ENCODE results near the gene CHST15.
"Not testable (repeated sequence)": the region's sequence is repeated elsewhere in the genome, so short reads cannot be mapped to it uniquely, and the experiment has no call there.

Gene CHST15

DNA sequence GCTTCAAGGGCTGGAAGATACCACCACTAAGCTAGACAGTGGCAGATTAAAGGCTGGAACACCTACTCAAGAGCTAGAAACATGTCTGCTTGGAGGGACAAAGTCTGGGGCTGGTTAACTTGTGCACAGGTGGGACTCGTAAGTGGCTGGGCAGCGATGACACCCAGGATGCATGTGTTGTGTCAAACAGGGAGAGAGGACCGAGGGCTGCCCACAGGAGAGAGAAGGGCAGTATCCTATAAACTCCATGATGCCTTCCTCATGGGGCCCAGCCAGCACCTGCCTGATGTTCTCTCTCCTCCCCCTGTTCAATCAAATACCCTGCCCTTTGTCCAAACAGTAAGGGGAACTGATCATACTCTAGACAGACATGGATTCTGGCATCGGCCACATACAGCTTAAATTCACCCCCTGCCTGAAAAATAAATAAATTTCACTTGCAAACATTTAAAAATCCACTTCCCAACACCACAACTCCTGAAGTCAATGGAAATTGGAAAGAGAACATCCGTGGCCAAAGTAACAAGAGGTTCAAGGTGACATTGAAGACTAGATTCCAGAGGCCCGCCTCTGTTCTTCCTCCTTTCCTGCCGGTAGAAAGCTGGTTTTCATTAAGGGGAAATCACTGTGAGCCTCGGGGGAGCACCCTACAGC is 50.6 kb downstream of the CHST15 start:
- no peak for DNase-seq

DNA sequence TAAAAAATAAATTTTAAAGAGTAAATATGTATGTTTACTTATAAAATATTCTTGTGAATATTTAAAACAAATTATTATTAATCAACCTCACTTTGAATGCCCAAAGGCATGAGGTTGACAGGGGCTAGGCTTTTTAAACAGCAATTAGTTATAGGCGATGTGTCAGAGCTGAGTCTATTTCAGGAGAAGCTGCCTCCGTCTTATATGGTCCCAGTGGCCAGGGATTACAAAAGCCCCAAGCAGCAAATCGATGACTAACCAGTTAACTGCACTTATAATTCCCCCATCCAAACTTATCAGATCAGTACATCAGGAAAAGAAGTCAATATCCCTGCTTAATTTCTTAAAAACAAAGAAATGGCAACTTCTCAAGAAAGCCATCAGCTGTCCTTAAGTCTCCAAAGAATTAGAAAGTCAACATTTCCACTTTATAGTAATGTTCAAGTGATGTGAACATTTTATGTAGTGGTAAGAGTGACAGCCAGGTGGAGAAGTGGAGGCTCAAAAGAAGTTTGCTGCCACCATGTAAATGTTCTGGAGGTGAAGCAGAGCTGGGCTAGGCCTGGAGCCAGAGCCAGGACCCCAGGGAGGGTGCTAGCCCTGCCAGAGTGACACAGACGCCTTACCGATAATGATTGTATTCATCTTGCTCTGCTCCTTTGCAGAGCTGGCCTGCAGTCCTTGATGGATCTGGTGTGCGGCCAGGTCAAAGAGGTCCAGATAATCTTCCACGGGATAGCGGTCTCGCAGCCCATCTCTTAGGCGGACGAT is 51.5 kb downstream of the CHST15 start:
- no peak for DNase-seq

DNA sequence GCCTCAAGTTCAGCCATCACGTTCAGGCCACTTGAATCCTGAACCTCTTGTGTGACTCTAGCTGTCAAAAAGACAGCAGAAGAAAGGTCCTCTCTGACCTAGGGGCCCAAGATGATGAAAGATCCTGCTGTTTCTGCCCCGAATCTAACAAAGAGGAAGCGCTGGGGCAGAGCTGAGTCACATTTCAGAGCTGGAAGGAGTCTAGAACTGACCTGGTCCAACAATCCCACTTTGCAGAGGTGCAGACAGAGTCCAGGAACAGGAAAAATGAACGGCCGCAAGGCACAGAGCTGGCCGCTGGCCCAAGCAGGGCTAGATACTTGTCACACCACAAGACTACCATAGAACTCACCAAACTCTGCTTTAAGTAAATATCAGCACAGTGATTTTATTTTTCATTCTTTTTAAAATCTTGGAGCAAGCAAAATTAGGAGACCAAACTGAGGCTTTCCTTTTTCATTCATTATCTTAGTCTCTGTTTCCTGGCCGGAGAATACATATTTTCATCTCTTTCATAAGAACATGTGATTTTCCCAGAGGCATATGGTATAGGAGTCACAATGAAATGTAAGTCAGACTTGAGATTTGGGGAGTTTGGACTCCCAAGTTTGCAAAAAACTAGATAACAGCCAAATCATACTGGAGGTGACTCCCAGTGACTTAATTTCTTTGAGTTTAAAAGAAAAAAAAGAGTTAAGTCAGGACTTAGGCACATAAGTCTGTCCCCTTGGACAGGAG is 52.8 kb downstream of the CHST15 start:
- no peak for DNase-seq

DNA sequence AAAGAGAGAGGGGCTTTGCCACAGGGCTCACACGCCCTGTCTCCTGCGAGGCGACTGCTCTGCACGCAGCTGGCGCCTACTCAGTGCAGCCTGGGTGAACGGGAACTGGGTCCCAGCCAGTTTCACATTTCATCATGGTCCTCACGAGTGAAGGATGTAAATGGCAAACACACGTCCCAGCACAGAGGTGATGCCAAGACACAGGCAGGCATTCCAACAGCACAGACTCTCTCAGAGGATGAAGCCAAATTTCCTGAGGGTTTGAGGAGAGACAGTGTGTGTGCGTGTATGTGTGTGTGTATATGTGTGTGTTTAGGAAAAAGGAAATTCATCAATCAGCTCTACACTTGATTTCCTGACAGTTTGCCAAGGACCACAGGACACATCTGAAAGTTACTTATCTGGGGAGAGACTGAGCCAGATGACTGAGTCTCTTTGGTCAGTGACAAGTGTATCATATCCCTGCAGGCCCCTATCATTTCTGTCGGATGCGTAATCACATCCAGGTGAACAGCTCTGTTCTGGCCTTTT is 53.9 kb downstream of the CHST15 start:
- DNase-seq = no peak

DNA sequence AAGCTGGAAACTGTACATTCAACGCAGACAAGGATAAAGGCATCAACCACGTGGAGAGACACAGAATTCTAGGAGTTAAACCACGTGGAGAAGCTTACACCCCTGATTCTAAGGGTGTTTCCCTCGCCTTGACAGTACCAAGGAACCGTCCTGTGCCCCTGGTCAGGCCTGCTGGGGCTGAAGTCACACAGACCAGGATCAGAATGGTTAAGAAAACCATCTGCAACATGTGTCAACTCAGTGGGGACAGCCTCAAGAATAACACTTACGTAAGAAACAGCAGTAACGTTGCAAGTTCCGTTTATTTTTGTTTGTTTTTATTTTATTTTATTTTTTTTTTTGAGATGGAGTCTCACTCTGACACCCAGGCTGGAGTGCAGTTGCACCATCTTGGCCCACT is 55.6 kb downstream of the CHST15 start:
- no peak for DNase-seq

DNA sequence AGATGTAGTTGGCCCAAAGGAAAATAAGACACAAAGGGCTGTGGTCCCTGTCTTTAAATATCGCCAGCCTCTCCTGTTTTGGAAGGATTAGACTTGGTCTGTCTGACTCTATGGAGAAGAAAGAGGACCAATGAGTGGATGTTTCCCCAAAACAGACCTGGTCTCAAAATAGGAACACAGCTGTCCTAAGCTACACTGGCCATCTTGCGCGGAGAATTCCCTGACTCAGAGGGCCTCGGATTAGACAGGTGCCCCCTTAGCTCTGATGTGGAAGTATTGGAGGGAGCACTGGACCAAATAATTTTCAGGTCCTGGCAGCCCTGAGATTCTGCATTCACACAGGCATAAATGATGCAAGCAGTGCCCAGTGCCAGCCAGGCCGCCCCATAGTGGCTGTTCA is 56.1 kb downstream of the CHST15 start:
- no peak for DNase-seq

DNA sequence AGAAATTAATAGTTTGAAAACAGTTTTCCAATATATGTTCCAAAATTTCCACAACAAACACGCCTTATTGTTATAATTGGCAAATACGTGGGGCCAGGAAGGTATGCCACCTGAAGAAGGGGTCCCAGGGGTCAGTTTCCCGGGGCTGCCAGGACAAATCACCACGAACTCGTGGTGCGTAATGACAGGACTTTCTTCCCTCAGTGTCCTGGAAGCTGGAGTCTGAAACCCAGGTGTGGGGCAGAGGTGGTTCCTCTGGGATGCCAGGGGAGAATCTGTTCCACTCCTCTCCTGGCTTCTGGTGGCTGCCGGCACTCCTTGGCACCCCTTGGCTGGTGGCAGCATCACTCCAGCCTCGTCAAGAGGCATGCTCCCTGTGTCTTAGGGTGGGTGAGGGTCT is 56.7 kb downstream of the CHST15 start:
- no peak for DNase-seq

DNA sequence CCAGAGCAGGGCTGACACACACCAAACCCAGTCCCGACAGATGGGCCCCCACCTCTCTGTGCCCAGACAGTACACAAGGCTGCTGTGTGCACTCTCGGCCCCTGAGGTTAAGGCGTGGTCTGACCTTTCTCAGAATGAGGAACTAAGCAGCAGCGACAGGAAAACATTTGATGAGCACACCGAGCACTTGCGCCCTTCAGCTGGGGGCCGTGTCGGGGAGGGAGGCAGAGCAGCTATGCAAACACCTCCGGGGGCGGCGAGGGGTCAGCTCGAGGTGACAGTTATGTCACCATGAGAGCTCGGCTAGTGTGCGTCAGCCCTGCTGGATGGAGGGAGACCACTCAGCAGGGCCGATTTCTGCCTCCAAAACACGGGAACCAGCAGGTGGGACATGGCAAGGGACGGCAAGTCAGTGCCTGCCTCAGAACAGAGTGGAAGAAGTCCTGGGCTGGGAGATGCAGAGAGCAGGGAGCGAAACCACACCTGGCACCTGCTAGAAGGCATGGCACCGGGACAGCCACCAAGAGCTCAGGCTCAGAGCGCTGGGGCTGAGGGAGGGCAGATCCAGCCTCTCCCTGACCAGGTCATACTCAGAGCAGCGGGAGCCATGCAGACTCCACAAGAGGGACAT is 57.4 kb downstream of the CHST15 start:
- DNase-seq = no peak

DNA sequence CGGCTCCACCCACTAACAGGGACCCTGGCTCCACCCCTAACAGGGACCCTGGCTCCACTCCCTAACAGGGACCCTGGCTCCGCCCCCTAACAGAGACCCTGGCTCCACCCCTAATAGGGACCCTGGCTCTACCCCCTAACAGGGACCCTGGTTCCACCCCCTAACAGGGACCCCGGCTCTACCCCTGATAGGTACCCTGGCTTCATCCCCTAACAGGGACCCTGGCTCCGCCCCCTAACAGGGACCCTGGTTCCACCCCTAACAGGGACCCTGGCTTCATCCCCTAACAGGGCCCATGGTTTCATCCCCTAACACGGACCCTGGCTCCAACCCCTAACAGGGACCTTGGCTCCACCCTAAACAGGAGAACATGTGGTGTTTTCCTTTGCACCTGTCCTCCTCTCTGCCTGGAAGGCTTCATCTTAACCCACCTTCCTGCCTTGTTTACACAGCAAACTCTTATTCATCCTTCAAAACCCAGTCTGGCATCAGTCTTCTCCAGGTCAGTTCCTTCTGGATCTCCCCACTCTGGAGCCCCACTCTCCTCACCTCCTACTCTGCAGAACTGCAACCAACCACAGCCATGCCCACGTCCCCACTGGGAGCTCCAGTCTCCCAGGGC is 58.0 kb downstream of the CHST15 start:
- DNase-seq = no peak

DNA sequence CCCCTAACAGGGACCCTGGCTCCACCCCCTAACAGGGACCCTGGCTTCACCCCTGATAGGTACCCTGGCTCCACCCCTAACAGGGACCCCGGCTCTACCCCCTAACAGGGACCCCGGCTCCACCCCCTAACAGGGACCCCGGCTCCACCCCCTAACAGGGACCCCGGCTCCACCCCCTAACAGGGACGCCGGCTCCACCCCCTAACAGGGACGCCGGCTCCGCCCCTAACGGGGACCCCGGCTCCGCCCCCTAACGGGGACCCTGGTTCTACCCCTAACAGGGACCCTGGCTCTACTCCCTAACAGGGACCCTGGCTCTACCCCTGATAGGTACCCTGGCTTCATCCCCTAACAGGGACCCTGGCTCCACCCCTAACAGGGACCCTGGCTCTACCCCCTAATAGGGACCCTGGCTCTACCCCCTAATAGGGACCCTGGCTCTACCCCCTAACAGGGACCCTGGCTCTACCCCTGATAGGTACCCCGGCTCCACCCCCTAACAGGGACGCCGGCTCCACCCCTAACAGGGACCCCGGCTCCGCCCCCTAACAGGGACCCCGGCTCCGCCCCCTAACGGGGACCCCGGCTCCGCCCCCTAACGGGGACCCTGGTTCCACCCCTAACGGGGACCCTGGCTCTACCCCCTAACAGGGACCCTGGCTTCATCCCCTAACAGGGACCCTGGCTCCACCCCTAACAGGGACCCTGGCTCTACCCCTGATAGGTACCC is 58.7 kb downstream of the CHST15 start:
- DNase-seq = not testable (repeated sequence)

DNA sequence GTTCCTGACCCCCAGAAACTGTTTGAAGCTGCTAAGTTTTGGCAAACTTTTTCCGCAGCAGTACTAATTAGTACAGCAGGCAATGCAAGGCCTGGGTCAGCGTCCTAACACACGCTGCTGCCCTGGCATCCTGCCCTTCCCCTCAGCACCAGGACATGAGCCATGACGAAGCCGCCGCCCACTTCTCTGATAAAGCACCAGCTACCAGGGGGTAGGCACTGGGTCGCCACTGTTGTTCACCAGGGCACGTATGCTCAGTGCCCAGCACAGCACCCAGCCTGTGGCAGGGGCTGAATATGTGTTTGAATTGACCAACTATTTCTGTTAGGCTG is 59.5 kb downstream of the CHST15 start:
- DNase-seq = no peak

DNA sequence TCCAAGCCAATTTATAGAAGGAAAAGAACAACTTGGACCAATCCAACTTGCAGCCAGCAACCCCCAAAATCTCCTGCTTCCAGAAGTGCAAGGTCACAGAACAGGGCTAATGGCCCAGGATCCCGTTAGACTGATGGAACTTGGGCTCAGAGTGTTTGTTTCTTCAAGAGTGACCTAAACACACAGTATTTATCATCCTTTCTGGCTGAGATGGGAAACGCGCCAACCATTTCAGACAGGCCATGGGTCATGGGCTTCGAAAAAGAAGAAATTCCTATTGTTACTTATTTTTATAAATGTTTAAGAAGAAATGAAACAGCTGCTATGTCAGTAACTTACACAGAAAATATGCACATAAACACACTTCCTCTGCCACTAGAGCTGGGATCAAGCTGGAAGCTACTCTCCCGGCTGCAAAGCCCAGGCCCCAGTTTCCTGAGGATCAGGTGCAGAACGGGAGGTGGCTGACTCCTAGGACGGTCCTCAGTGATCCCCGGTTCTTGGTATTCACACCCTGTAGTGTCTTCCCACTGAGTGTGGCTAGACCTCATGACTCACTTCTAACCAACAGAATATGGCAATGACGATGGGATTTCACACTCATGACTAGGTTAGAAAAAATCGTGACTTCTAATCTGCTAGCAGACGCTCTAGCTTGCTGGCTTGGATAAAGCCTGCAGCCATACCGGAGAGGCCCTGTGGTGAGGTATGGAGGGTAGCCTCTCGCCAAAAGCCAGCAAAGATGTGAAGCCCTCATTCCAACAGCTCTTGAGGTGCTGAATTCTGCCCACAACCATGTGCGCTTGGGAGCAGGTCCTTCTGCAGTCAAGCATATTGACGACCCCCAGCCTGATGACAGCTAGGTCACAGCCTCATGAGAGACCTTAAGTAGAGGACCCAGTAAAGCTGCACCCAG is 60.2 kb downstream of the CHST15 start:
- no peak for DNase-seq

DNA sequence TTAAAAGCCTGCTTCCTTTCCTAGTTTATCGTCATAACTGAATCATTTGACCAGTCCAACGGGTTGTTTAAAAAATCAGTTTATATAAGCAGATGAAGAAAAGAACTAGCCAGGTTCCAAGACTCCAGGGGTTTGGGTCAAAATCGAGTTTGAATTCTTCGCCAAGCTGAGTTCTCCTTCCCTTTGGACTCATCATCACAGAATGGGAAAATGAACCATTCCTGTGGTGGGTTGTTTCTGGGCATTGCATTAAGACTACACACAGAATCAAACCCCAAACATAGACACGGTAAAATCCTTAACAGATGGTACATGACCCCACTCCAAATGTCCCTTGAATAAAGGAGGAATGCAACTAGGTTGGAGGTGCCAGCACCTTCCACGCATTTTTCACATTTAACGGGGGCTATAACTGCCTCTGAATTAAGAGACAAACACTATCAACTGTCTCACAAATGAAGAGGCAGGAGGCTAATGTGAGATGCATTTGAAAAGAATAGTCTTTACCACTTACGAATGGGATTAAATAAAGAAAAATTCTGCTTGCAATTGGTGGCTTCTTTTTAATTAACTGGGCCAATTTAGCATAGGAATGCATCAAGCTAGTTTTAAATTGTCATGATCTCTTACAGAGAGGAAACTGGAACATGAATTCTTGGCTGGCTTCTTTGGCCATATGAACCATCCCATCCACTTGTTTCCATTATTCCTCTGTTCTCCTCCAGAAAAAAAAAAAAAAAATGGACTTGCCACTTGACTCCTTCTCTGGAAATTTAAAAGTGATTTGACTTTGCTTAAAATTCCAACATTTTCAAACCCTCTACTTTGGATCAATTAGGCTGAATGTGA is 61.1 kb downstream of the CHST15 start:
- no peak for DNase-seq

DNA sequence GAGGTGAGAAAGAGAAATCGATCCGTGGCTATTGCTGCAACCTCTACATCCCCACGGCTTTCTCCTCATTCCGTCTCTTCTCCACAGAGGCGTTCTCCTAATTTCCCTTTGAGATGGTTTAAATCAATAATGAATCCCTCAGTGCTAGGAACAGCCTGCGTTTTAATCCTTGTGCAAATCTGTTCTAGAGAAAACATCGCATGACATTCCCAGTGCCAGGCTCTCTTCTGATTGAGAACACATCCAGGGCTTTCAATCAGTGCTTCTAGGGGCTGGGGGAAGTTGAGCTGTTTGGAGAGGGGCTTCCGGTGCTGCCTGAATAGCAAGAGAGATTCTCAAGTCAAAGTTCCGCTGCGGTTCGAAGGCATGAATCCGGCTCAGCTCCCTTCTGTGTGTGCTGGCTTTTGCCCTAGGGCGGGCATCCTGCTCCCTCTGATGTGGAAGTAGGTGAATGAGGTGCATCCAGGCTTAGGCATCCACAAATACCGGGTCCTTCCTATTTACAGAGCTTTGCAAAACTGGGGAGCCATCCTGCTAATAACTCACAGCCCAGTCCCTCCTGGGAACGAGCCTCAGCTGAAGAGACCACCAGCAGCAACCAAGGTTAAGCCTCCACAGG is 62.8 kb downstream of the CHST15 start:
- no peak for DNase-seq

DNA sequence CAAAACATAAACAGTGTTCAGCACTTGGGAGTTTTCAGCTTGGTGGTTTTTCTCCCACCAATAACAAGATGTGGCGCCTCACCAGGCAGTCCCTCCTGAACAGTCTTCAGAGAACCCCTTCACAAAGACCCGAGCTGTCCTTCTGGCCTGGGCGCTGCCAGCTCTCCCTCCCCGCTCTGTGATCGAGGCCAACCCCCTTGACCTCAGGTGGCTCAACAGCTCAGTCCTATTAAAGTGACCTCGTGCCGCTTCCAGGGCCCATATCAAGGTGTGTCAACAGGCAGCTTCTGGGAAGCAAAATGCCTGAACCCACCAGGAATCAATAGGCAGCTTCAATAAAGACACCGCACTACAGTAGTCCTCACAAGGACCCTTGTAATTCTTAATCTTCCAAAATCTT is 63.3 kb downstream of the CHST15 start:
- DNase-seq = no peak

DNA sequence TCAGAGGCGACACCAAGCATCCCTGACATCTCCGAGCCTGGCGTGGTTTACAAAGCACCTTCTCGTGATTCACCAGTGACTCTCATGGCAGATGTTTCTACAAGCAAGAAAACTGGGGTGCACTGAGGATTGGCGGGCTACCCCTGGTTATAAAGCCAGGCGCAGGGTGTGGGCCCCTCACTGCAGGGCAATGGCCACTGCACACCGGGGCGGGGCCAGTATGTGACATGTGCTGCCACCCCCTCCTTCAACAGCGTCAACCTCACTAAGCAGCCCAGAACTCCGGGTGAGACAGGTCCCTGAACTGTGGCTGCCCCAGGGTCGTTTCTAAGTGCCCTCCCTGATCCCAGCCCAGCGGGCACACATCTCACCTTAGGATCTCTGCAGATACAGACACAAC is 63.8 kb downstream of the CHST15 start:
- DNase-seq = no peak

DNA sequence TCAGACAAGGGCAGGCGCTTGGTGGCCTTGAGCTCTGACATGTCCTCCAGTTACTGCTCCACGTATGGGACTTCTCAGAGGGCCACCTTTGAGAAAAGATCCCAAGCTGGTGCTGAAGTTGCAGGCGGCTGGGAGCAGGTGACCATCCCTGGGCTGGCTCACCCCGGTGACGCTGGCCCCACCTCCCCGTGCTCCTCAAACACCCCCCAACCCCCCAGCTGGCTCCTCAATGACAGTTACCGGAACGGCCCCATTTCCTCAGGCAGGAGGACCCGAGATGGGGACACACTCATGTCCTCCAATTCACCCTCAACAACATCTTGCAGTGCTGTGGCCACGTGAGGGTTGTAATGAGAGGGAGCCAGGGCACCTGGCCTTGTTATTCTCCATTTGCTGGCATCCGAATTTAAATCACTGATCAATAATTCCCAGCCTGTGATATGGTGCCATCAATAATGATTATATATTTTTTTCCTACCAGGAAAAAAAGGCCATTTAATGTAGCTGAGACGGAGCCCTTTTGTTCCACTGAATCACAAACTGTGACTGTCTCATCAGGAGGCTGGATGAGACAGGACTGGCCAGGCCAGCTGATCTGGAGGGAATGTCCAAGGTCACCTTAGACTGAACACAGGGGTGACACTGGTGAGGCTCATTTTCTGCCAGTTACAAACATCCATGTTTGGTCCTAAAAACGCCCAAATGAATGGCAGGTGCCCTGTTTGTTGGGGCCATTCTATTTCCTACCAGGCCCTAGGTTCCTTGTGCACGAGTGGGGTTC is 64.5 kb downstream of the CHST15 start:
- DNase-seq = no peak

DNA sequence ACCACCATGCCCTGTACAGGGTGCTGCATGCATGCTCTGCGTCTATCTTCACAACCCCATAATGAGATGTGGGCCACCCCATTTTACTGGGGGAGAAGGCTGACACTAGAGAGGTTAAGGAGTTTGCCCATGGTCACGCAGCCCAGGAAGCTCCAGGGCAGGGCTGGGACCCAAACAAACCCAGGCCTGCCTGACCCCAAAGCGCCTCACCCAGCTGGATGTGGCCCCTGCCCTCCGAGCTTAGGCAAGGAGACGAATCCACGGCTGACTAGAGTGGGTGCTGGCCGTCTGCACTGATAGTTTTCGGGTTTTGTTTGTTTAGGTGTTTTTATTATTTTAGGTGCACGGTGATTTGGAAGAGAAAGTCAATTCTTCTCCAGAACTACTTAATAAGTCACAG is 65.7 kb downstream of the CHST15 start:
- no peak for DNase-seq
